A549 (cell line): ENCODE results near the gene B9D2. TPM values are rescaled to one million over a fixed set of nuclear protein-coding genes. Genes with fewer than 3 reads are reported as not detected.

Experiments
- ATAC-seq, 2 experiments: fragments of 200-7000 bp in 1 of 2; fragments of >200 bp in 1 of 2; cut with Nextera tagmentation in 1 of 2; cut with Tn5 transposase in 1 of 2; 3 replicates each; pipeline versions ENCODE4 v1.8.0 to v1.9.1; 2018 to 2020; ENCODE audit warnings: mild to moderate bottlenecking in 1 of 2, moderate library complexity in 1 of 2
- CTCF ChIA-PET: fragments of 300-600 bp; sonication (Branson Sonifier 250); formaldehyde crosslinking; extraction: SDS; loops from one replicate; lab custom pipeline; 2021; ENCODE audit warnings: antibody characterized with exemption, inconsistent platforms; lab: Yijun Ruan, JAX
- POLR2A ChIA-PET: fragments of 350-600 bp; formaldehyde crosslinking; extraction: SDS; loops from one replicate; lab custom pipeline; 2021; ENCODE audit warnings: antibody characterized with exemption, inconsistent platforms; lab: Yijun Ruan, JAX
- DNase-seq, 2 experiments: peaks; one replicate each; pipeline versions ENCODE4 v3.0.0 to v3.0.0-alpha.2; 2011 to 2016; ENCODE audit warnings: low read depth in 1 of 2, low spot score in 1 of 2
- FAIRE-seq: peaks from 2 replicates; lab custom pipeline; 2011; peaks lifted over from hg19 to GRCh38; lab: Jason Lieb, UNC
- H3K27ac ChIP-seq, 2 experiments: fragments of >200 bp; sonication (Bioruptor Twin); formaldehyde crosslinking; 3 replicates each; pipeline ENCODE4 v1.5.1; 2016 to 2017
- H3K4me1 ChIP-seq: fragments of >200 bp; sonication (Bioruptor Twin); formaldehyde crosslinking; 3 replicates; pipeline ENCODE4 v1.6.1; 2016
- H3K4me2 ChIP-seq: fragments of >200 bp; sonication (Bioruptor Twin); formaldehyde crosslinking; 3 replicates; pipeline ENCODE4 v1.6.1; 2016
- H3K4me3 ChIP-seq: fragments of >200 bp; sonication (Bioruptor Twin); formaldehyde crosslinking; 3 replicates; pipeline ENCODE4 v1.5.1; 2016
- H3K9me3 ChIP-seq: fragments of >200 bp; sonication (Bioruptor Twin); formaldehyde crosslinking; 3 replicates; pipeline ENCODE4 v1.6.1; 2016
- CBX2 ChIP-seq: fragments of 200-600 bp; sonication (generic); IDR thresholded peaks from 2 replicates; pipeline ENCODE4 v1.6.1; 2016; ENCODE audit warnings: low read depth, mild to moderate bottlenecking, borderline replicate concordance
- CHD2 ChIP-seq: fragments of 150-350 bp; IDR thresholded peaks from 2 replicates; pipeline ENCODE4 v1.6.1; 2014; ENCODE audit warnings: low read length; ENCODE audit not compliant: partially characterized antibody
- CHD4 ChIP-seq: fragments of 200-600 bp; sonication (generic); IDR thresholded peaks from 2 replicates; pipeline ENCODE4 v1.6.1; 2016; ENCODE audit warnings: antibody characterized with exemption, mild to moderate bottlenecking, borderline replicate concordance
- CTCF ChIP-seq: fragments of >200 bp; sonication (Bioruptor Twin); formaldehyde crosslinking; IDR thresholded peaks from 3 replicates; pipeline ENCODE4 v1.5.1; 2016
- E2F6 ChIP-seq: IDR thresholded peaks from 2 replicates; pipeline ENCODE4 v1.6.1; 2012; ENCODE audit warnings: low read depth, borderline replicate concordance
- FOSB ChIP-seq: fragments of 250-450 bp; sonication (Bioruptor Pico); IDR thresholded peaks from 2 replicates; pipeline ENCODE4 v1.5.0; 2020; ENCODE audit warnings: mild to moderate bottlenecking, moderate library complexity
- FOXS1 ChIP-seq: fragments of 250-450 bp; sonication (Bioruptor Pico); IDR thresholded peaks from 2 replicates; pipeline ENCODE4 v1.5.0; 2020; ENCODE audit warnings: mild to moderate bottlenecking, moderate library complexity
- HEYL ChIP-seq: fragments of 250-450 bp; sonication (Bioruptor Pico); IDR thresholded peaks from 2 replicates; pipeline ENCODE4 v1.8.0; 2021; ENCODE audit warnings: mild to moderate bottlenecking, moderate library complexity
- HOXA7 ChIP-seq: fragments of 250-450 bp; sonication (Bioruptor Pico); IDR thresholded peaks from 2 replicates; pipeline ENCODE4 v1.5.0; 2020; ENCODE audit warnings: mild to moderate bottlenecking, moderate library complexity
- JUN ChIP-seq, 2 experiments: fragments of >200 bp; sonication (Bioruptor Twin); formaldehyde crosslinking; IDR thresholded peaks; 2 replicates in 1 of 2; 3 replicates in 1 of 2; pipeline ENCODE4 v1.6.1; 2016 to 2017
- KDM5A ChIP-seq: fragments of 200-600 bp; sonication (generic); IDR thresholded peaks from 2 replicates; pipeline ENCODE4 v1.6.1; 2016; ENCODE audit warnings: antibody characterized with exemption, mild to moderate bottlenecking
- MAFK ChIP-seq: fragments of 450-650 bp; IDR thresholded peaks from 2 replicates; pipeline ENCODE4 v1.6.1; 2014; ENCODE audit not compliant: partially characterized antibody
- MYC ChIP-seq: IDR thresholded peaks from 2 replicates; pipeline ENCODE4 v1.6.1; 2012; ENCODE audit warnings: mild to moderate bottlenecking, inconsistent platforms, low read length, improper control_type of control experiment, borderline replicate concordance
- NFE2L2 ChIP-seq: fragments of 150-350 bp; conservative IDR thresholded peaks from 2 replicates; pipeline ENCODE4 v1.6.1; 2014; ENCODE audit warnings: low read length
- NPAS2 ChIP-seq: fragments of 250-450 bp; sonication (Bioruptor Pico); IDR thresholded peaks from 2 replicates; pipeline ENCODE4 v1.8.0; 2022; ENCODE audit warnings: mild to moderate bottlenecking, moderate library complexity, borderline replicate concordance
- PBX3 ChIP-seq: IDR thresholded peaks from 2 replicates; pipeline ENCODE4 v1.6.1; 2012
- PHF8 ChIP-seq: fragments of 200-600 bp; sonication (generic); IDR thresholded peaks from 2 replicates; pipeline ENCODE4 v1.6.1; 2016; ENCODE audit warnings: low read depth, mild to moderate bottlenecking, antibody characterized with exemption, moderate library complexity, borderline replicate concordance
- POLR2AphosphoS2 ChIP-seq: conservative IDR thresholded peaks from 2 replicates; pipeline ENCODE4 v1.6.1; 2012; ENCODE audit warnings: low read length, improper control_type of control experiment, inconsistent platforms
- RAD21 ChIP-seq, 2 experiments: fragments of >200 bp in 1 of 2; sonication (Bioruptor Twin) in 1 of 2; formaldehyde crosslinking in 1 of 2; IDR thresholded peaks in 1 of 2; conservative IDR thresholded peaks in 1 of 2; 2 replicates in 1 of 2; 3 replicates in 1 of 2; pipeline ENCODE4 v1.6.1; 2012 to 2018; ENCODE audit warnings: inconsistent platforms in 1 of 2
- RARB ChIP-seq: fragments of 250-450 bp; sonication (Bioruptor Pico); IDR thresholded peaks from 2 replicates; pipeline ENCODE4 v1.8.0; 2021; ENCODE audit warnings: mild to moderate bottlenecking, moderate library complexity
- SREBF2 ChIP-seq: fragments of 450-650 bp; IDR thresholded peaks from 2 replicates; pipeline ENCODE4 v1.6.1; 2014; ENCODE audit warnings: mild to moderate bottlenecking, moderate library complexity
- TFCP2L1 ChIP-seq: fragments of 250-450 bp; sonication (Bioruptor Pico); IDR thresholded peaks from 2 replicates; pipeline ENCODE4 v1.5.0; 2021; ENCODE audit warnings: mild to moderate bottlenecking
- TP53 ChIP-seq: fragments of 250-450 bp; sonication (Bioruptor Pico); IDR thresholded peaks from 2 replicates; pipeline ENCODE4 v1.5.0; 2021; ENCODE audit warnings: mild to moderate bottlenecking, moderate library complexity
- ZFP36 ChIP-seq: fragments of 450-650 bp; IDR thresholded peaks from 2 replicates; pipeline ENCODE4 v1.6.1; 2014; ENCODE audit warnings: borderline replicate concordance; ENCODE audit not compliant: partially characterized antibody
- WGBS: methylation state at CpG from one replicate; pipeline ENCODE4 v1.1.6; 2017; ENCODE audit errors: missing lambda C conversion rate; 5-methylcytosine and 5-hydroxymethylcytosine counted together
- polyA plus RNA-seq, 4 experiments: library from polyadenylated mRNA; depleted of rRNA in 3 of 4; stranded (reverse); fragments of >200 nt; fragmentation: RNase III in 1 of 4; extraction: RNeasy Plus Mini Kit Qiagen cat#74134 plus additional on column Dnase treatment in 1 of 4; gene quantifications; 2 replicates in 3 of 4; 3 replicates in 1 of 4; pipeline ENCODE4 v1.2.3, GENCODE V29; 2011 to 2017

The B9D2 gene
- polyA plus RNA-seq, 2 of the 4 experiments (the other 2 are of a cell fraction) = 19.6 to 22.5 TPM

- TF ChIP-seq TFCP2L1 (peak; percentile 97), CHD2 (no peak), CHD4 (no peak), SREBF2 (no peak), NFE2L2 (no peak), HOXA7 (CRISPR knock-in tag) (peak; percentile 66)
Measured at GRCh38 chr19:41310033-41310831, 53.7 kb downstream of the B9D2 start, which contains the start of gene CCDC97 (continued).

GRCh38 chr19:41309180-41310032 lies 54.5 kb downstream of the B9D2 start:
- Histone ChIP-seq H3K27ac (peak overlapping the region; percentile 91 to 92), H3K4me1 (peaks cover 24% of the 10 kb centered on the region)
- FAIRE-seq = no peak
- TF ChIP-seq ZFP36 (no peak), MAFK (no peak), CHD2 (no peak), PBX3 (peak; percentile 8; the same call in 1 of the 2 replicates), FOXS1 (CRISPR knock-in tag) (no peak), TFCP2L1 (no peak; the same call in 1 of the 2 replicates), HOXA7 (CRISPR knock-in tag) (0 out of 2 replicates have a peak, but pooled peaks have one; percentile 35), NPAS2 (CRISPR knock-in tag) (no peak)
- TF ChIP-seq, all 56 proteins: peak for 2
- ATAC-seq (peak; percentile 21 to 41; a peak in 5 of 6 replicates), DNase-seq (no peak)
- ChIA-PET POLR2A (interaction anchor here (0.7 to 4.4 kb wide), 13 partner anchors 10 to 131 kb away, joined by 3 to 28 read pairs (median 5); partner anchors contain the start of genes AXL, HNRNPUL1 and TGFB1), CTCF (interaction anchor here (0.6 to 19.5 kb wide), 73 partner anchors 11 to 1153 kb away, joined by 3 to 598 read pairs (median 5); partner anchors contain the start of genes ACTMAP, AXL, B9D2 and CEACAM21)
- peak overlapping the region; percentile 89 for H3K4me2 ChIP-seq
- WGBS = 30% methylated on average over 26 of the region's 26 CpGs
- no peaks in the 10 kb centered on the region for H3K9me3 ChIP-seq
- H3K4me3 ChIP-seq = peak overlapping the region; percentile 57

- FAIRE-seq (peak; percentile 99), DNase-seq (peak; percentile 94 to 97), ATAC-seq (peak; percentile 36 to 72)
- WGBS = 34% methylated on average over 8 of the region's 8 CpGs
- POLR2A ChIA-PET = interaction anchor here (0.6 to 4.4 kb wide), 5 partner anchors 14 to 880 kb away, joined by 3 to 28 read pairs (median 8); partner anchors contain the start of gene HNRNPUL1
- Histone ChIP-seq H3K9me3 (no peaks in the 10 kb centered on the region), H3K4me3 (peak overlapping the region; percentile 57; the same call in 1 of the 3 replicates), H3K27ac (peak overlapping the region; percentile 91 to 92), H3K4me1 (peaks cover 24% of the 10 kb centered on the region), H3K4me2 (peak overlapping the region; percentile 89)
- CTCF ChIA-PET = interaction anchor here (0.6 to 19.5 kb wide), 92 partner anchors 12 to 1152 kb away, joined by 3 to 598 read pairs (median 4); partner anchors contain the start of genes ACTMAP, AXL, B9D2 and CEACAM21
- TF ChIP-seq CTCF (peak; percentile 100), CBX2 (no peak), MYC (no peak), TP53 (0 out of 2 replicates have a peak, but pooled peaks have one; percentile 11), JUN (IDR thresholded peaks at IDR 0.05) (peak; percentile 34 to 63; a peak in 3 of 5 replicates), POLR2AphosphoS2 (peak; percentile 95), FOSB (CRISPR knock-in tag) (0 out of 2 replicates have a peak, but pooled peaks have one; percentile 19), RAD21 (conservative IDR thresholded peaks at IDR 0.05 in 1 of 2, IDR thresholded peaks at IDR 0.05 in 1 of 2) (peak; percentile 96 to 97), KDM5A (no peak), TFCP2L1 (peak; percentile 89), RARB (CRISPR knock-in tag) (peak; percentile 60; the same call in 1 of the 2 replicates), E2F6 (no peak), NFE2L2 (no peak), HEYL (CRISPR knock-in tag) (no peak), PHF8 (no peak), PBX3 (peak; percentile 10; the same call in 1 of the 2 replicates), HOXA7 (CRISPR knock-in tag) (peak; percentile 14)
Measured at GRCh38 chr19:41308450-41309179, 55.3 kb downstream of the B9D2 start.
